ENCODE results near the gene MAD1L1.

GRCh38 chr7:2131341-2131740 lies 101.4 kb downstream of the MAD1L1 start:
- no peak for TF ChIP-seq GATA2 (IDR thresholded peaks at IDR 0.05; ENCODE audit: low read depth, low read length)
- TF ChIP-seq GATA3 (IDR thresholded peaks at IDR 0.05; ENCODE audit: low read depth, low read length): no peak
